G401 (cell line): ENCODE data around the gene TMEM14B. TPM values are rescaled to one million over a fixed set of nuclear protein-coding genes. Genes with fewer than 3 reads are reported as not detected.

Source experiments
- DNase-seq: peaks from one replicate; pipeline ENCODE4 v3.0.0-alpha.2; 2015; ENCODE audit warnings: low spot score
- in situ Hi-C: cut with HindIII; loops from 2 replicates; pipeline ENCODE4 v1.10.0; 2016; ENCODE audit warnings: low sequenced_read_pairs, mixed read lengths
- total RNA-seq: library from RNA; depleted of rRNA; stranded (reverse); fragments of >200 nt; shearing (Covaris generic); gene quantifications from 2 replicates; pipeline ENCODE4 v1.2.3, GENCODE V29; 2014; rRNA removed

Gene TMEM14B
- total RNA-seq, 1 experiment from 2014 or later = 150 TPM

DNA sequence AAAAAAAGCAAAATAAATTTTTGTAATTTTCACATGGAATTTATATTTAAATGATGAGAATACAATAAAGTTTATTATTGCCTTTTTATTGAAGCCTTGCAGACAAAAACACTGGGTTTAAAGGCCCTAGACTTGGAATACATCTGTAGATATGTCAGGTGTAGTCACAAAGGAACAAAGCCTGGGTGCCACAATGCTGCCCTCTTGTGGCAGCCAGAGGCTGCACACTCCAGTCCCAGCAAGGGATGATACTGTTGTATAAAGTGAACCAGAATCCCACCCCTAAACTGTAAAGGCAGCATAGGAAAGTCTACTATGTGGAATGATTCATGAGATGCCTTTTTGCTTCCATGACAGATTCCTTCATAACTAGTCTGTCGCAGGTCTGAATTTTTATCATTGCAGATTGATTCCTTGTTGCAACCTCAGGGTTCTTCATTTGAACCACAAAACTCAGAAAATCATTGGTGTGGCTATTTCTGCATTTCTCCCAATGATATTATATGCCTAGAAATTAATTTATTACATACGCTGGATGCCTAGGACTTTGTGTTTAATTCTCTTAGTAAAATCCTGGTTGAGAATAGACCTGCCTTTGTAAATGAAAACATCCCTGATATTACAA is 53.7 kb downstream of the TMEM14B start:
- DNase-seq = peak; percentile 73
- in situ Hi-C loops = no loop called here

Other genes with a start within 250 kb of the TMEM14B start
- 28.4 and 28.7 TPM in 2 replicates for gene GCNT2, start 226.5 kb upstream of the TMEM14B start, total RNA-seq
- 0.49 and 2.9 TPM in 2 replicates for gene C6orf52, start 53.2 kb upstream of the TMEM14B start, total RNA-seq
- 31.3 and 43.1 TPM in 2 replicates for gene PAK1IP1, start 52.8 kb upstream of the TMEM14B start, total RNA-seq
- 140 and 145 TPM in 2 replicates for gene TMEM14C, start 24.7 kb upstream of the TMEM14B start, total RNA-seq
- 0.18 and 0.95 TPM in 2 replicates for gene MAK, start 90.7 kb downstream of the TMEM14B start, total RNA-seq
- gene GCM2, start 134.2 kb downstream of the TMEM14B start, total RNA-seq = 0.78 TPM in 1 of 2 replicates, not detected in the other
- gene SYCP2L, start 139.2 kb downstream of the TMEM14B start, total RNA-seq = 0.68 and 2.5 TPM in 2 replicates